Mucosa of descending colon (tissue), 3 donors: ENCODE data around the gene KCNF1. TPM values are rescaled to one million over a fixed set of nuclear protein-coding genes. Genes with fewer than 3 reads are reported as not detected.

Experiments used
- ATAC-seq: fragments of 200-7000 bp; cut with Tn5 transposase; one replicate; pipeline ENCODE4 v1.9.1; 2020; ENCODE audit warnings: mild to moderate bottlenecking, moderate library complexity
- DNase-seq, 3 donors: peaks; one replicate each; pipeline ENCODE4 v3.0.0-alpha.2; 2020
- H3K36me3 ChIP-seq: fragments of 200-600 bp; one replicate; pipeline ENCODE4 v1.8.0; 2021; ENCODE audit warnings: low read depth, mild to moderate bottlenecking
- H3K4me1 ChIP-seq: fragments of 200-600 bp; one replicate; pipeline ENCODE4 v1.8.0; 2021; ENCODE audit warnings: low read depth, mild to moderate bottlenecking
- H3K4me3 ChIP-seq: fragments of 200-600 bp; one replicate; pipeline ENCODE4 v1.8.0; 2021; ENCODE audit warnings: mild to moderate bottlenecking
- H3K9me3 ChIP-seq: fragments of 200-600 bp; one replicate; pipeline ENCODE4 v1.8.0; 2021; ENCODE audit warnings: mild to moderate bottlenecking
- CTCF ChIP-seq: fragments of 200-600 bp; IDR thresholded peaks from one replicate; pipeline ENCODE4 v1.8.0; 2022; ENCODE audit warnings: antibody characterized with exemption, mild to moderate bottlenecking
- intact Hi-C, 2 donors: fragments of 100-400 bp; cut with DNase I in 1 of 2; cut with micrococcal nuclease in 1 of 2; formaldehyde crosslinking; loops; one replicate each; pipeline versions ENCODE4 v1.11.0 to v1.11.1; 2022; cut with DNase I, micrococcal nuclease
- total RNA-seq, 3 donors: library from RNA; stranded (reverse); fragmentation: NEBNext Ultra II Directional in 2 of 3; extraction: Animal tissue kit (Norgen Biotek cat#: 25700) in 2 of 3; gene quantifications; one replicate each; pipeline versions ENCODE4 v1.2.1 to v1.2.4, GENCODE V29; 2021 to 2023
- donor health status: DM: no; HTN: no; CAD: no; lungs with moderate emphysema.
- donor health status: DM: no; HTN: no; CAD: no.
- donor health status: DM: no; HTN: yes; CAD: no.

The KCNF1 gene
- total RNA-seq, 3 donors from 2014 or later = 0.32 to 0.99 (median 0.78) TPM

GRCh38 chr2:10947446-10948187, 35.9 kb downstream of the KCNF1 start:
- Histone ChIP-seq H3K36me3 (no peaks in the 10 kb centered on the region), H3K4me3 (no peak overlapping the region), H3K4me1 (no peaks in the 10 kb centered on the region), H3K9me3 (no peaks in the 10 kb centered on the region)
- intact Hi-C loops = no loop called here
- no peak for TF ChIP-seq CTCF
- ATAC-seq (no peak), DNase-seq (no peak)

- no peaks in the 10 kb centered on the region for H3K36me3 ChIP-seq
- H3K9me3 ChIP-seq = no peaks in the 10 kb centered on the region
- H3K4me1 ChIP-seq = no peaks in the 10 kb centered on the region
- DNase-seq = no peak
- intact Hi-C loops = no loop called here
- H3K4me3 ChIP-seq = no peak overlapping the region
- TF ChIP-seq CTCF = no peak
- no peak for ATAC-seq
Observed at GRCh38 chr2:10948188-10948564, 36.4 kb downstream of the KCNF1 start.

GRCh38 chr2:10948606-10949230, 37.0 kb downstream of the KCNF1 start:
- Histone ChIP-seq H3K4me1 (no peaks in the 10 kb centered on the region), H3K36me3 (no peaks in the 10 kb centered on the region), H3K4me3 (no peak overlapping the region), H3K9me3 (no peaks in the 10 kb centered on the region)
- no peak for ATAC-seq
- DNase-seq = no peak
- intact Hi-C loops = no loop called here
- no peak for TF ChIP-seq CTCF

- Histone ChIP-seq H3K36me3 (no peaks in the 10 kb centered on the region), H3K9me3 (no peaks in the 10 kb centered on the region), H3K4me3 (no peak overlapping the region), H3K4me1 (no peaks in the 10 kb centered on the region)
- TF ChIP-seq CTCF = no peak
- ATAC-seq (no peak), DNase-seq (no peak)
- intact Hi-C loops = no loop called here
Observed at GRCh38 chr2:10949835-10950234, 38.1 kb downstream of the KCNF1 start.

- H3K4me1 ChIP-seq = no peaks in the 10 kb centered on the region
- no peaks in the 10 kb centered on the region for H3K36me3 ChIP-seq
- DNase-seq (no peak), ATAC-seq (no peak)
- no peaks in the 10 kb centered on the region for H3K9me3 ChIP-seq
- intact Hi-C loops = no loop called here
- no peak overlapping the region for H3K4me3 ChIP-seq
- TF ChIP-seq CTCF = no peak
Observed at GRCh38 chr2:10951558-10952414, 40.1 kb downstream of the KCNF1 start.
